Ammon's horn (tissue), 1 donor: ENCODE measurements around the gene SF3B1.

ENCODE experiments used
- DNase-seq: peaks from one replicate; pipeline ENCODE4 v3.0.0-alpha.2; 2016; ENCODE audit warnings: low spot score

Gene SF3B1

DNA sequence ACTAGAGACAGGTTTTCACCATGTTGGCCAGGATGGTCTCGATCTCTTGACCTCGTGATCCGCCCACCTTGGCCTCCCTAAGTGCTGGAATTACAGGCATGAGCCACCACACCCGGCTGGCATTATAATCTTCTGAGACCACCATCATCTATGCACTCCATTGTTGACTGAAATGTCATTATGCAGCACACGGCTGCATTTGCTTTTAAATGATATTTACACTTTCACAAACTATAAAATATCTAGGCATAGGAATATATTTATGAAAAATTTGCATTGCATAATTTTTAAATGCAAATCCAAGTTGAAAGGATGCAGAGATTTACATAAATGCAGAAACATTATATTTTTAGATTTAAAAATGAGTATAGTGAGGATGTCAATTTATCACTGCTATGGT, 94.2 kb downstream of the SF3B1 start:
- DNase-seq = no peak
